ENCODE data around the gene KMT2D.
A peak's percentile ranks its signal among the peaks of the same experiment; 100 is the strongest.

- TF ChIP-seq CTCF (IDR thresholded peaks at IDR 0.05) (peak; percentile 53 to 79 (median 75)), POLR2A (IDR thresholded peaks at IDR 0.05) (no peak)
Observed at GRCh38 chr12:49098035-49098451, 37.4 kb upstream of the KMT2D start.
